ENCODE results near the gene SHC3.

Gene SHC3

DNA sequence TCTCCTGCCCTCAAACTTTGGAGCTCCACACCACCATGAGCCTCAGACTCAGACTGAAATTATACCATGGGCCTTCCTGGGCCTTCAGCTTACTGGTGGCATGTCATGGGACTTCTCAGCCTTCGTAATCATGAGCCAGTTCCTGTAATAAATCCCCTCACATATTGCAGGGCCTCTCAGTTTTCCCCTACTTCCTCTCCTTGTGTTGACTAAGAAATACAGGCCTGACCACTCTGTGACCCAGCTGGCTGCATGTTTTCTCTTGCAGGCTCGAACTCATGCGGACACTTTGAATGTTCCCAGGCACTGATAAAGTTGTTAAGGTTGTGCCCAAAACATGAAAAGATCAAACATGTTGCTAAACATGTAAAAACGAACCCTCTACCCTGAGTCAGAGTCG lies 26.2 kb upstream of the SHC3 start:
- TF ChIP-seq, protein P1, sequence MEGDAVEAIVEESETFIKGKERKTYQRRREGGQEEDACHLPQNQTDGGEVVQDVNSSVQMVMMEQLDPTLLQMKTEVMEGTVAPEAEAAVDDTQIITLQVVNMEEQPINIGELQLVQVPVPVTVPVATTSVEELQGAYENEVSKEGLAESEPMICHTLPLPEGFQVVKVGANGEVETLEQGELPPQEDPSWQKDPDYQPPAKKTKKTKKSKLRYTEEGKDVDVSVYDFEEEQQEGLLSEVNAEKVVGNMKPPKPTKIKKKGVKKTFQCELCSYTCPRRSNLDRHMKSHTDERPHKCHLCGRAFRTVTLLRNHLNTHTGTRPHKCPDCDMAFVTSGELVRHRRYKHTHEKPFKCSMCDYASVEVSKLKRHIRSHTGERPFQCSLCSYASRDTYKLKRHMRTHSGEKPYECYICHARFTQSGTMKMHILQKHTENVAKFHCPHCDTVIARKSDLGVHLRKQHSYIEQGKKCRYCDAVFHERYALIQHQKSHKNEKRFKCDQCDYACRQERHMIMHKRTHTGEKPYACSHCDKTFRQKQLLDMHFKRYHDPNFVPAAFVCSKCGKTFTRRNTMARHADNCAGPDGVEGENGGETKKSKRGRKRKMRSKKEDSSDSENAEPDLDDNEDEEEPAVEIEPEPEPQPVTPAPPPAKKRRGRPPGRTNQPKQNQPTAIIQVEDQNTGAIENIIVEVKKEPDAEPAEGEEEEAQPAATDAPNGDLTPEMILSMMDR (IDR thresholded peaks at IDR 0.05; ENCODE audit: low read length, missing control alignments) = no peak
- H3K4me3 ChIP-seq (replicated peaks; ENCODE audit: low read depth, low read length) = no peak overlapping the region
- DNase-seq (ENCODE audit: low read depth) = no peak

DNA sequence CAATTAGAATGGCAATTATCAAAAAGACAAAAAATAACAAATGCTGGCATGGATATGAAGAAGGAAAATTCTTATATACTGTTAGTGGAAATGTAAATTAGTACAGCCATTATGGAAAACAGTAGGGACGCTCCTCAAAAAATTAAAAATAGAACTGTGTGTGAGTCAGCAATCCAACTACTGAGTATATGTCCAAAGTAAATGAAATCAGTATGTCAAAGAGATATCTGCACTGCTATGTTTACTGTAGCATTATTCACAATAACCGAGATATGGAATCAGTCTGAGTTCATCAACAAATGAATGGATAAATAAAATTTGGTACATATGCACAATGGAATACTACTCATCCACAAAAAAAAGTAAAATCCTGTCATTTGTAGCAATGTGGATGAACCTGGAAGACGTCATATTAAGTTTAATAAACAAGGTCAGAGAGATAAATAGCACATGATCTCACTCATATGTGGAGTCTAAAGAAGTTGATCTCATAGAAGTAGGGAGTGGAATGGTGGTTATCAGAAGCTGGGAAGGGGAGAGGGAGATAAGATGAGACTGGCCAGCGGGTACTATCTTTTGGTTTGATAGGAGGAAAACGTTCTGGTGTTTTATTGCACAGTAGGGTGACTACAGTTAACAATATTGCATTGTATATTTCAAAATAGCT lies 16.6 kb upstream of the SHC3 start:
- DNase-seq (ENCODE audit: low read depth) = no peak
- TF ChIP-seq, protein P1 (IDR thresholded peaks at IDR 0.05; ENCODE audit: low read length, missing control alignments) = no peak
- no peak overlapping the region for H3K4me3 ChIP-seq (replicated peaks; ENCODE audit: low read depth, low read length)

DNA sequence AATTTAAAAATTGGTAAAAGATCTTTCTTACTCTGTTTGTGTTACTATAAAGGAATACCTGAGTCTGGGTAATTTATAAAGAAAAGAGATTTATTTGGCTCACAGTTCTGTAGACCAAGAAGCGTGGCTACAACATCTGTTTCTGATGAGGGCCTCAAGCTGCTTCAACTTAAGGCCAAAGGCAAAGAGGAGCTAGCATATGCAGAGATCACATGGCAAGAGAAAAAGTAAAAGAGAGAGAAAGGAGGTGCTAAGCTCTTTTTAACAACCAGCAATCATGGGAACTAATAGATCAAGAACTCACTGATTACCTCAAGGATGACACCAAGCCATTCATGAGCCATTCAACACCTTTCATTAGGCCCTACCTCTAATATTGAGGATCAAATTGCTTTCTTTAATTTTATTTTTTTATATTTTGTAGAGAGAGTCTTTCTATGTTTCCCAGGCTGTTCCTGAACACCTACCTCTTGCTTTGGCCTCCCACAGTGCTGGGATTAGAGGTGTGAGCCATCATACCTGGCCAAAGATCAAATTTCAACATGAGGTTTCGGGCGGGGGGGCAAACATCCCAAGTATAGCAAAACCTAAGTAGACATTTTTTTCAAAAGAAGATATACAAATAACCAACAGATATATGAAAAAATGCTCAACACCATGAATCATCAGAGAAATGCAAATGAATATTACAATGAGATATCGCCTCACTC lies 16.0 kb upstream of the SHC3 start:
- TF ChIP-seq, protein P1 (IDR thresholded peaks at IDR 0.05; ENCODE audit: low read length, missing control alignments) = no peak
- no peak overlapping the region for H3K4me3 ChIP-seq (replicated peaks; ENCODE audit: low read depth, low read length)

DNA sequence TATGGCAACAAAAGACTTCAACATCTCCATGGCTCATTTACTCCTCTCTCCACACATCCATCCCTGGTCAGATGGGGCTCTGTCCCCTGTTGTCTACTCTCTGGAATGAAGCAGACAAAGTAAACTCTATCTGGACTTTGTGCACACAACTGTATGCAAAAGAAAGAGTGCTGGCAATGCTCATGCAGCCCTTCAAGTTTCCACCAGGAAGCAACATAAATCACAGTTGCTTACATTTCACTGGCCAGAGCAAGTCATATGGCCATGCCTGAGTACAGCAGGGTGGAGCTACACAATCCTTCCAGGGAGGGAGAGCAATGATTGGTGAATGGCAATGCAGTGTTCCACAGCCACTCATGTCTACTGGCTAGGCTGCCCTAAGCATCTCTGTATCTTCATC lies 12.4 kb upstream of the SHC3 start:
- TF ChIP-seq, protein P1 (IDR thresholded peaks at IDR 0.05; ENCODE audit: low read length, missing control alignments) = no peak
- no peak overlapping the region for H3K4me3 ChIP-seq (replicated peaks; ENCODE audit: low read depth, low read length)
- no peak for DNase-seq (ENCODE audit: low read depth)

More for the DNA sequence above, 16.0 kb upstream of the SHC3 start:
- no peak for DNase-seq (ENCODE audit: low read depth)

DNA sequence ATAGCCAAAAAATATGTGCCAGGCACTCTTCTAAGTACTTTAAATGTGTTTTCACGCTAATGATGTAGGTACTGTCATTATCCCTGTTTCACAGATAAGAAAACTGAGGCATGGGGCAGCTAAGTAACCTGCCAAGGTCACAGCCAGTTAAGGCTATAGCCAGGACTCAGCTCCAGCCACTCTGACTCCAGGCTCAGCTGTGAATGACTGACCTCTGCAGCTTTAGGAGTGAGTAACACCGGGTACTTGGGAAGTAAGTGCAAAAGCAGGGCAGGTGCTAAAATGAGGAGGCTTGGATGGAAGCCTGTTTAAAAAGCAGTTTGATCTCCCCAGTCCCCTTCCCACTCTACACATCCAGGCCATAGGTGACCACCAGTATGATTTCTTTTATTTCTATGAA lies 10.6 kb upstream of the SHC3 start:
- TF ChIP-seq, protein P1 (IDR thresholded peaks at IDR 0.05; ENCODE audit: low read length, missing control alignments) = no peak
- DNase-seq (ENCODE audit: low read depth) = no peak
- no peak overlapping the region for H3K4me3 ChIP-seq (replicated peaks; ENCODE audit: low read depth, low read length)

- TF ChIP-seq, protein P1 (IDR thresholded peaks at IDR 0.05; ENCODE audit: low read length, missing control alignments) = no peak
- DNase-seq (ENCODE audit: low read depth) = no peak
- H3K4me3 ChIP-seq (replicated peaks; ENCODE audit: low read depth, low read length) = no peak overlapping the region
Observed at GRCh38 chr9:89187950-89188349, 9.3 kb upstream of the SHC3 start.
